Measurements from ENCODE around the gene POU6F2. TPM values are rescaled to one million over a fixed set of nuclear protein-coding genes. Genes with fewer than 3 reads are reported as not detected.

The POU6F2 gene
- total and polyA plus RNA-seq, 2 experiments from 2014 or later: not detected

GRCh38 chr7:39100270-39100669, 122.6 kb downstream of the POU6F2 start:
- WGBS, 2 experiments (ENCODE audit: low coverage in 1 of 2, low lambda C conversion rate in 2 of 2, missing lambda C conversion rate in 2 of 2): 25 to 41% methylated on average over 2 of the region's 2 CpGs
- no peak overlapping the region for H3K4me2 ChIP-seq (ENCODE audit: unreplicated experiment)

GRCh38 chr7:39102234-39102633, 124.5 kb downstream of the POU6F2 start:
- in situ Hi-C loops (cut with MboI): no loop called here

More at GRCh38 chr7:39100270-39100669, 122.6 kb downstream of the POU6F2 start:
- TF ChIP-seq EZH2phosphoT487 (IDR thresholded peaks at IDR 0.05; ENCODE audit: insufficient read depth, low read depth): no peak
- no peak for TF ChIP-seq EZH2 (IDR thresholded peaks at IDR 0.05; ENCODE audit: insufficient read depth, poor library complexity, severe bottlenecking)
- Histone ChIP-seq H3K9ac (no peak overlapping the region), H3K9me3 (ENCODE audit: low read depth) (no peaks in the 10 kb centered on the region), H2AFZ (no peak overlapping the region), H3K4me3 (no peak overlapping the region), H4K20me1 (ENCODE audit: insufficient read depth) (no peaks in the 10 kb centered on the region), H3F3A (ENCODE audit: insufficient read depth) (no peaks in the 10 kb centered on the region), H3K4me1 (ENCODE audit: insufficient read depth) (no peaks in the 10 kb centered on the region), H3K79me2 (ENCODE audit: insufficient read depth) (no peaks in the 10 kb centered on the region), H3K9me2 (ENCODE audit: insufficient read depth) (no peaks in the 10 kb centered on the region), H3K27ac (no peak overlapping the region), H3K27me3 (replicated peaks; ENCODE audit: insufficient read depth) (peaks cover 4% of the 10 kb centered on the region; the same call in 1 of the 2 replicates), H3K36me3 (ENCODE audit: low read depth) (no peaks in the 10 kb centered on the region)
- in situ Hi-C loops (cut with MboI): no loop called here
- DNase-seq: no peak

GRCh38 chr7:39105720-39106119, 128.0 kb downstream of the POU6F2 start:
- H2AFZ ChIP-seq: no peak overlapping the region
- in situ Hi-C loops (cut with MboI): no loop called here
- H3K4me3 ChIP-seq: no peak overlapping the region
- WGBS, 2 experiments (ENCODE audit: low coverage in 1 of 2, low lambda C conversion rate in 2 of 2, missing lambda C conversion rate in 2 of 2): 3 to 4% methylated on average over 1 of the region's 1 CpG
- H3K9ac ChIP-seq: no peak overlapping the region
- no peaks in the 10 kb centered on the region for H3K27me3 ChIP-seq (replicated peaks; ENCODE audit: insufficient read depth)
- no peaks in the 10 kb centered on the region for H3K9me3 ChIP-seq (ENCODE audit: low read depth)
- H3K27ac ChIP-seq: no peak overlapping the region
- no peaks in the 10 kb centered on the region for H4K20me1 ChIP-seq (ENCODE audit: insufficient read depth)
- H3K36me3 ChIP-seq (ENCODE audit: low read depth): no peaks in the 10 kb centered on the region
- no peaks in the 10 kb centered on the region for H3K9me2 ChIP-seq (ENCODE audit: insufficient read depth)
- no peak for TF ChIP-seq EZH2 (IDR thresholded peaks at IDR 0.05; ENCODE audit: insufficient read depth, poor library complexity, severe bottlenecking)
- H3K79me2 ChIP-seq (ENCODE audit: insufficient read depth): no peaks in the 10 kb centered on the region
- H3F3A ChIP-seq (ENCODE audit: insufficient read depth): no peaks in the 10 kb centered on the region
- DNase-seq: no peak
- H3K4me1 ChIP-seq (ENCODE audit: insufficient read depth): no peaks in the 10 kb centered on the region
- H3K4me2 ChIP-seq (ENCODE audit: unreplicated experiment): no peak overlapping the region

More at GRCh38 chr7:39102234-39102633, 124.5 kb downstream of the POU6F2 start:
- Histone ChIP-seq H3F3A (ENCODE audit: insufficient read depth) (no peaks in the 10 kb centered on the region), H3K4me2 (ENCODE audit: unreplicated experiment) (no peak overlapping the region), H3K27ac (no peak overlapping the region), H3K4me1 (ENCODE audit: insufficient read depth) (no peaks in the 10 kb centered on the region), H3K9me3 (ENCODE audit: low read depth) (no peaks in the 10 kb centered on the region), H3K9ac (no peak overlapping the region), H4K20me1 (ENCODE audit: insufficient read depth) (no peaks in the 10 kb centered on the region), H3K27me3 (replicated peaks; ENCODE audit: insufficient read depth) (no peaks in the 10 kb centered on the region), H2AFZ (no peak overlapping the region), H3K9me2 (ENCODE audit: insufficient read depth) (no peaks in the 10 kb centered on the region), H3K79me2 (ENCODE audit: insufficient read depth) (no peaks in the 10 kb centered on the region), H3K36me3 (ENCODE audit: low read depth) (no peaks in the 10 kb centered on the region), H3K4me3 (no peak overlapping the region)
- whole genome bisulfite sequencing, 2 experiments (ENCODE audit: low coverage in 1 of 2, low lambda C conversion rate in 2 of 2, missing lambda C conversion rate in 2 of 2): 11 to 20% methylated on average over 2 of the region's 2 CpGs
- no peak for TF ChIP-seq EZH2 (IDR thresholded peaks at IDR 0.05; ENCODE audit: insufficient read depth, poor library complexity, severe bottlenecking)
- TF ChIP-seq EZH2phosphoT487 (IDR thresholded peaks at IDR 0.05; ENCODE audit: insufficient read depth, low read depth): no peak
- DNase-seq: no peak

- Histone ChIP-seq H3K9ac (no peak overlapping the region), H3F3A (ENCODE audit: insufficient read depth) (no peaks in the 10 kb centered on the region), H3K4me3 (no peak overlapping the region), H3K9me3 (ENCODE audit: low read depth) (no peaks in the 10 kb centered on the region), H3K4me1 (ENCODE audit: insufficient read depth) (no peaks in the 10 kb centered on the region), H3K79me2 (ENCODE audit: insufficient read depth) (no peaks in the 10 kb centered on the region), H4K20me1 (ENCODE audit: insufficient read depth) (no peaks in the 10 kb centered on the region), H3K4me2 (ENCODE audit: unreplicated experiment) (no peak overlapping the region), H3K36me3 (ENCODE audit: low read depth) (no peaks in the 10 kb centered on the region), H2AFZ (no peak overlapping the region), H3K9me2 (ENCODE audit: insufficient read depth) (no peaks in the 10 kb centered on the region), H3K27ac (no peak overlapping the region), H3K27me3 (replicated peaks; ENCODE audit: insufficient read depth) (no peaks in the 10 kb centered on the region; the same call in 1 of the 2 replicates)
- DNase-seq: no peak
- in situ Hi-C loops (cut with MboI): no loop called here
- TF ChIP-seq EZH2phosphoT487 (IDR thresholded peaks at IDR 0.05; ENCODE audit: insufficient read depth, low read depth) (no peak), EZH2 (IDR thresholded peaks at IDR 0.05; ENCODE audit: insufficient read depth, poor library complexity, severe bottlenecking) (no peak)
- WGBS, 2 experiments (ENCODE audit: low coverage in 1 of 2, low lambda C conversion rate in 2 of 2, missing lambda C conversion rate in 2 of 2): 4 to 13% methylated on average over 3 of the region's 3 CpGs
Observed at GRCh38 chr7:39125846-39126245, 148.1 kb downstream of the POU6F2 start.

GRCh38 chr7:39127058-39127457, 149.3 kb downstream of the POU6F2 start:
- in situ Hi-C loops (cut with MboI): no loop called here
- Histone ChIP-seq H3K36me3 (ENCODE audit: low read depth) (no peaks in the 10 kb centered on the region), H3K27ac (no peak overlapping the region), H3K79me2 (ENCODE audit: insufficient read depth) (no peaks in the 10 kb centered on the region), H3K4me2 (ENCODE audit: unreplicated experiment) (no peak overlapping the region), H3K9me2 (ENCODE audit: insufficient read depth) (no peaks in the 10 kb centered on the region), H4K20me1 (ENCODE audit: insufficient read depth) (no peaks in the 10 kb centered on the region), H3K9ac (no peak overlapping the region), H3F3A (ENCODE audit: insufficient read depth) (no peaks in the 10 kb centered on the region), H3K9me3 (ENCODE audit: low read depth) (no peaks in the 10 kb centered on the region), H2AFZ (no peak overlapping the region), H3K4me1 (ENCODE audit: insufficient read depth) (no peaks in the 10 kb centered on the region), H3K27me3 (replicated peaks; ENCODE audit: insufficient read depth) (no peaks in the 10 kb centered on the region; the same call in 1 of the 2 replicates), H3K4me3 (no peak overlapping the region)
- no peak for TF ChIP-seq EZH2 (IDR thresholded peaks at IDR 0.05; ENCODE audit: insufficient read depth, poor library complexity, severe bottlenecking)
- TF ChIP-seq EZH2phosphoT487 (IDR thresholded peaks at IDR 0.05; ENCODE audit: insufficient read depth, low read depth): no peak
- DNase-seq: no peak
- WGBS, 2 experiments (ENCODE audit: low coverage in 1 of 2, low lambda C conversion rate in 2 of 2, missing lambda C conversion rate in 2 of 2): 12 to 16% methylated on average over 3 of the region's 3 CpGs
